HEK293 (cell line): ENCODE data around the gene HYOU1.

Experiments
- CTCF ChIA-PET: fragments of 350-600 bp; formaldehyde crosslinking; extraction: SDS; loops from one replicate; lab custom pipeline; 2021; ENCODE audit warnings: antibody characterized with exemption; lab: Yijun Ruan, JAX
- POLR2A ChIA-PET: fragments of 300-600 bp; formaldehyde crosslinking; extraction: SDS; loops from one replicate; lab custom pipeline; 2020; ENCODE audit warnings: antibody characterized with exemption, inconsistent platforms; lab: Yijun Ruan, JAX
- H3K27ac ChIP-seq: fragments of 200-500 bp; sonication (Bioruptor generic); 2 replicates; pipeline ENCODE4 v1.5.1; 2014; ENCODE audit warnings: low read depth, low read length, control low read depth, inconsistent platforms; ENCODE audit errors: extremely low read depth
- H3K36me3 ChIP-seq, 2 experiments: fragments of 200-500 bp in 1 of 2; sonication (Bioruptor generic) in 1 of 2; 1 replicate in 1 of 2; 2 replicates in 1 of 2; pipeline ENCODE4 v1.5.1; 2014 to 2017; ENCODE audit warnings: inconsistent platforms in 2 of 2, low read length in 2 of 2; ENCODE audit not compliant: control insufficient read depth in 2 of 2, insufficient read depth in 1 of 2
- H3K4me1 ChIP-seq: fragments of 200-500 bp; sonication (Bioruptor generic); 2 replicates; pipeline ENCODE4 v1.5.1; 2014; ENCODE audit warnings: mild to moderate bottlenecking, low read length, inconsistent platforms; ENCODE audit not compliant: control insufficient read depth, insufficient read depth
- H3K4me3 ChIP-seq: 2 replicates; pipeline ENCODE4 v1.5.1; 2011; ENCODE audit warnings: low read depth, mild to moderate bottlenecking, control low read depth, low read length, moderate library complexity
- H3K9me3 ChIP-seq: fragments of 200-500 bp; sonication (Bioruptor generic); 2 replicates; pipeline ENCODE4 v1.5.1; 2014; ENCODE audit warnings: low read depth, low read length, inconsistent platforms; ENCODE audit not compliant: control insufficient read depth, insufficient read depth
- ATF2 ChIP-seq: fragments of 450-650 bp; formaldehyde crosslinking; IDR thresholded peaks from 2 replicates; pipeline ENCODE4 v1.5.1; 2016; ENCODE audit warnings: missing biosample characterization, missing genetic modification characterization, low read depth
- EGR2 ChIP-seq: fragments of 450-650 bp; formaldehyde crosslinking; IDR thresholded peaks from 2 replicates; pipeline ENCODE4 v1.5.1; 2016; ENCODE audit warnings: low read depth, missing biosample characterization, missing genetic modification characterization
- GLI4 ChIP-seq: fragments of 450-650 bp; formaldehyde crosslinking; IDR thresholded peaks from 2 replicates; pipeline ENCODE4 v1.5.1; 2016; ENCODE audit warnings: missing biosample characterization, missing genetic modification characterization
- HOXD13 ChIP-seq: sonication (generic); formaldehyde crosslinking; IDR thresholded peaks from 2 replicates; pipeline ENCODE4 v1.8.0; 2022; ENCODE audit warnings: missing genetic modification reagents, borderline replicate concordance
- MEIS1 ChIP-seq: sonication (generic); formaldehyde crosslinking; IDR thresholded peaks from 2 replicates; pipeline ENCODE4 v1.8.1; 2022; ENCODE audit warnings: missing genetic modification reagents, mild to moderate bottlenecking, borderline replicate concordance
- SP2 ChIP-seq: fragments of 450-650 bp; formaldehyde crosslinking; IDR thresholded peaks from 2 replicates; pipeline ENCODE4 v1.5.1; 2016; ENCODE audit warnings: missing biosample characterization, missing genetic modification characterization
- ZBTB11 ChIP-seq: fragments of 450-650 bp; formaldehyde crosslinking; conservative IDR thresholded peaks from 2 replicates; pipeline ENCODE4 v1.5.1; 2016; ENCODE audit warnings: low read depth, missing biosample characterization, missing genetic modification characterization
- ZBTB21 ChIP-seq: fragments of 450-650 bp; formaldehyde crosslinking; IDR thresholded peaks from 2 replicates; pipeline ENCODE4 v1.5.1; 2017; ENCODE audit warnings: missing biosample characterization, missing genetic modification characterization
- ZBTB7A ChIP-seq: fragments of 450-650 bp; formaldehyde crosslinking; IDR thresholded peaks from 2 replicates; pipeline ENCODE4 v1.5.1; 2016; ENCODE audit warnings: low read depth, missing biosample characterization, missing genetic modification characterization
- ZNF19 ChIP-seq: fragments of 450-650 bp; formaldehyde crosslinking; IDR thresholded peaks from 2 replicates; pipeline ENCODE4; 2016; ENCODE audit warnings: missing biosample characterization, missing genetic modification characterization, low read depth
- ZNF302 ChIP-seq: fragments of 450-650 bp; formaldehyde crosslinking; IDR thresholded peaks from 2 replicates; pipeline ENCODE4 v1.5.1; 2016; ENCODE audit warnings: missing biosample characterization, missing genetic modification characterization, low read depth
- ZNF398 ChIP-seq: fragments of 450-650 bp; formaldehyde crosslinking; IDR thresholded peaks from 2 replicates; pipeline ENCODE4 v1.5.1; 2017; ENCODE audit warnings: missing biosample characterization, missing genetic modification characterization
- ZNF501 ChIP-seq: fragments of 450-650 bp; formaldehyde crosslinking; IDR thresholded peaks from 2 replicates; pipeline ENCODE4 v1.5.1; 2016; ENCODE audit warnings: missing biosample characterization, missing genetic modification characterization
- ZNF514 ChIP-seq: fragments of 450-650 bp; formaldehyde crosslinking; IDR thresholded peaks from 2 replicates; pipeline ENCODE4 v1.5.1; 2016; ENCODE audit warnings: missing biosample characterization, missing genetic modification characterization
- ZNF521 ChIP-seq: fragments of 450-650 bp; formaldehyde crosslinking; IDR thresholded peaks from 2 replicates; pipeline ENCODE4 v1.5.1; 2017; ENCODE audit warnings: missing biosample characterization, mild to moderate bottlenecking, missing genetic modification characterization
- ZNF549 ChIP-seq: fragments of 450-650 bp; IDR thresholded peaks from 2 replicates; pipeline ENCODE4 v1.5.1; 2018; ENCODE audit warnings: missing biosample characterization, missing genetic modification characterization, mild to moderate bottlenecking, inconsistent platforms, moderate library complexity
- ZNF580 ChIP-seq: fragments of 450-650 bp; formaldehyde crosslinking; IDR thresholded peaks from 2 replicates; pipeline ENCODE4 v1.5.1; 2016; ENCODE audit warnings: missing biosample characterization, missing genetic modification characterization
- ZNF621 ChIP-seq: fragments of 450-650 bp; formaldehyde crosslinking; IDR thresholded peaks from 2 replicates; pipeline ENCODE4 v1.5.1; 2017; ENCODE audit warnings: missing biosample characterization, missing genetic modification characterization
- ZNF654 ChIP-seq: fragments of 450-650 bp; formaldehyde crosslinking; IDR thresholded peaks from 2 replicates; pipeline ENCODE4 v1.5.1; 2016; ENCODE audit warnings: low read depth, missing biosample characterization, missing genetic modification characterization
- ZNF660 ChIP-seq: fragments of 450-650 bp; IDR thresholded peaks from 2 replicates; pipeline ENCODE4 v1.5.1; 2018; ENCODE audit warnings: missing biosample characterization, mild to moderate bottlenecking, missing genetic modification characterization
- ZNF677 ChIP-seq: fragments of 450-650 bp; IDR thresholded peaks from 2 replicates; pipeline ENCODE4 v1.5.0; 2018; ENCODE audit warnings: missing biosample characterization, mild to moderate bottlenecking, missing genetic modification characterization, moderate library complexity
- ZNF76 ChIP-seq: fragments of 450-650 bp; formaldehyde crosslinking; IDR thresholded peaks from 2 replicates; pipeline ENCODE4; 2016; ENCODE audit warnings: low read depth, missing biosample characterization, missing genetic modification characterization, borderline replicate concordance
- ZNF768 ChIP-seq: fragments of 450-650 bp; formaldehyde crosslinking; IDR thresholded peaks from 2 replicates; pipeline ENCODE4 v1.5.1; 2018; ENCODE audit warnings: missing biosample characterization, mild to moderate bottlenecking, missing genetic modification characterization
- ZNF777 ChIP-seq: fragments of 450-650 bp; formaldehyde crosslinking; IDR thresholded peaks from 2 replicates; pipeline ENCODE4 v1.5.1; 2017; ENCODE audit warnings: missing biosample characterization, missing genetic modification characterization, borderline replicate concordance
- ZNF837 ChIP-seq: fragments of 450-650 bp; formaldehyde crosslinking; IDR thresholded peaks from 2 replicates; pipeline ENCODE4 v1.5.1; 2016; ENCODE audit warnings: missing biosample characterization, missing genetic modification characterization

HYOU1 gene

GRCh38 chr11:119100246-119100970, 43.4 kb upstream of the HYOU1 start (continued):
- TF ChIP-seq ZBTB11 (tag by site-specific recombination) (0 out of 2 replicates have a peak, but pooled peaks have one; percentile 24), ZNF654 (tag by site-specific recombination) (peak; percentile 45), ZNF501 (tag by site-specific recombination) (no peak)

GRCh38 chr11:119099711-119100110, 42.7 kb upstream of the HYOU1 start:
- TF ChIP-seq EGR2 (tag by site-specific recombination) (no peak), ZNF76 (no peak), ZBTB7A (tag by site-specific recombination) (no peak), ZNF521 (tag by site-specific recombination) (no peak), ZNF19 (tag by site-specific recombination) (no peak), HOXD13 (CRISPR knock-in tag) (no peak), ATF2 (no peak)
- H3K4me1 ChIP-seq, result no peaks in the 10 kb centered on the region
- no peaks in the 10 kb centered on the region for H3K9me3 ChIP-seq
- ChIA-PET POLR2A (no interaction called here), CTCF (interaction anchor here (0.6 to 2.0 kb wide), 9 partner anchors 9 to 273 kb away, joined by 3 to 7 read pairs (median 4); partner anchors contain the start of gene VPS11)
- H3K4me3 ChIP-seq, result no peak overlapping the region
- no peak overlapping the region for H3K27ac ChIP-seq
- peaks cover 0 to 32% of the 10 kb centered on the region in 2 experiments; a peak in 1 of 3 replicates for H3K36me3 ChIP-seq

- Histone ChIP-seq H3K27ac (peak overlapping the region; percentile 82), H3K9me3 (no peaks in the 10 kb centered on the region), H3K36me3 (peaks cover 0 to 68% of the 10 kb centered on the region in 2 experiments; a peak in 1 of 3 replicates), H3K4me1 (no peaks in the 10 kb centered on the region), H3K4me3 (peak overlapping the region; percentile 98)
- CTCF ChIA-PET, result interaction anchor here (0.7 kb wide), 2 partner anchors 21 to 26 kb away, joined by 3 to 4 read pairs; partner anchors contain the start of gene HINFP
- POLR2A ChIA-PET, result interaction anchor here (0.6 to 4.0 kb wide), 30 partner anchors 10 to 276 kb away, joined by 3 to 65 read pairs (median 4); partner anchors contain the start of genes BCL9L, C2CD2L, HINFP and HMBS
- TF ChIP-seq ZNF777, result peak; percentile 62; the same call in 1 of the 2 replicates
- no peak for TF ChIP-seq ZBTB21 (tag by site-specific recombination)
- peak; percentile 90 for TF ChIP-seq ZNF660 (tag by site-specific recombination)
- no peak for TF ChIP-seq ZNF302 (tag by site-specific recombination)
- TF ChIP-seq ZNF837 (tag by site-specific recombination), result peak; percentile 80
- TF ChIP-seq ZNF549, result no peak
- no peak for TF ChIP-seq ZNF398 (tag by site-specific recombination)
- TF ChIP-seq ZNF621 (tag by site-specific recombination), result no peak
- no peak; the same call in 1 of the 2 replicates for TF ChIP-seq MEIS1 (CRISPR knock-in tag)
- TF ChIP-seq ZNF580 (tag by site-specific recombination), result no peak
- TF ChIP-seq SP2 (tag by site-specific recombination), result peak; percentile 96
- TF ChIP-seq ZNF677, result no peak
- no peak for TF ChIP-seq ZNF514 (tag by site-specific recombination)
- peak; percentile 29; the same call in 1 of the 2 replicates for TF ChIP-seq ZNF768 (tag by site-specific recombination)
- peak; percentile 95; the same call in 1 of the 2 replicates for TF ChIP-seq GLI4 (tag by site-specific recombination)
Observed at GRCh38 chr11:119095066-119095880, 38.3 kb upstream of the HYOU1 start.
